Muscle layer of duodenum (tissue), 2 donors: ENCODE results near the gene CALD1.

Source experiments
- H3K27ac ChIP-seq: one replicate; pipeline ENCODE4 v1.7.0; 2013; ENCODE audit warnings: mild to moderate bottlenecking, low read length
- H3K27me3 ChIP-seq: one replicate; pipeline ENCODE4 v1.7.0; 2013; ENCODE audit warnings: low read depth, mild to moderate bottlenecking, control low read depth, low read length
- H3K36me3 ChIP-seq, 2 donors: one replicate each; pipeline ENCODE4 v1.7.0; 2013; ENCODE audit warnings: low read length in 2 of 2, control low read depth in 1 of 2, mild to moderate bottlenecking in 1 of 2; ENCODE audit not compliant: insufficient read depth in 2 of 2, control insufficient read depth in 1 of 2
- H3K4me1 ChIP-seq, 2 donors: one replicate each; pipeline ENCODE4 v1.7.0; 2013; ENCODE audit warnings: low read length in 2 of 2, mild to moderate bottlenecking in 2 of 2, control low read depth in 1 of 2, moderate library complexity in 1 of 2; ENCODE audit not compliant: insufficient read depth in 2 of 2, control insufficient read depth in 1 of 2
- H3K4me3 ChIP-seq, 2 donors: one replicate each; pipeline ENCODE4 v1.7.0; 2013; ENCODE audit warnings: low read length in 2 of 2, low read depth in 1 of 2, mild to moderate bottlenecking in 1 of 2
- H3K9me3 ChIP-seq, 2 donors: one replicate each; pipeline ENCODE4 v1.7.0; 2013; ENCODE audit warnings: low read length in 2 of 2, control low read depth in 1 of 2, mild to moderate bottlenecking in 1 of 2; ENCODE audit not compliant: control insufficient read depth in 1 of 2
- donor health status: healthy.

Gene CALD1

GRCh38 chr7:134942690-134943466 lies 163.4 kb downstream of the CALD1 start:
- Histone ChIP-seq H3K27me3 (no peaks in the 10 kb centered on the region), H3K27ac (no peak overlapping the region), H3K36me3 (peaks cover 13 to 46% of the 10 kb centered on the region in 2 donors), H3K9me3 (no peaks in the 10 kb centered on the region), H3K4me3 (no peak overlapping the region), H3K4me1 (peaks cover 0 to 14% of the 10 kb centered on the region in 2 donors)

GRCh38 chr7:134943785-134944400 lies 164.5 kb downstream of the CALD1 start:
- Histone ChIP-seq H3K27ac (no peak overlapping the region), H3K4me1 (peaks cover 0 to 14% of the 10 kb centered on the region in 2 donors), H3K27me3 (no peaks in the 10 kb centered on the region), H3K9me3 (no peaks in the 10 kb centered on the region), H3K4me3 (no peak overlapping the region), H3K36me3 (peaks cover 20 to 49% of the 10 kb centered on the region in 2 donors)

- Histone ChIP-seq H3K36me3 (peaks cover 32 to 60% of the 10 kb centered on the region in 2 donors), H3K27me3 (no peaks in the 10 kb centered on the region), H3K4me3 (no peak overlapping the region), H3K9me3 (no peaks in the 10 kb centered on the region), H3K27ac (no peak overlapping the region), H3K4me1 (peaks cover 0 to 8% of the 10 kb centered on the region in 2 donors)
These were observed 166.3 kb downstream of the CALD1 start for GRCh38 chr7:134945691-134946090.

- H3K36me3 ChIP-seq: peaks cover 36 to 60% of the 10 kb centered on the region in 2 donors
- H3K9me3 ChIP-seq: no peaks in the 10 kb centered on the region
- H3K4me3 ChIP-seq: no peak overlapping the region
- H3K27ac ChIP-seq: no peak overlapping the region
- no peaks in the 10 kb centered on the region for H3K27me3 ChIP-seq
- peaks cover 0 to 4% of the 10 kb centered on the region in 2 donors for H3K4me1 ChIP-seq
These were observed 166.8 kb downstream of the CALD1 start for GRCh38 chr7:134946260-134946659.

GRCh38 chr7:134947329-134947728 lies 167.9 kb downstream of the CALD1 start:
- Histone ChIP-seq H3K27me3 (no peaks in the 10 kb centered on the region), H3K9me3 (no peaks in the 10 kb centered on the region), H3K36me3 (peaks cover 29 to 59% of the 10 kb centered on the region in 2 donors), H3K4me3 (no peak overlapping the region), H3K4me1 (peaks cover 0 to under 1% of the 10 kb centered on the region in 2 donors), H3K27ac (no peak overlapping the region)

- Histone ChIP-seq H3K4me3 (no peak overlapping the region), H3K27me3 (no peaks in the 10 kb centered on the region), H3K27ac (no peak overlapping the region), H3K36me3 (peaks cover 28 to 64% of the 10 kb centered on the region in 2 donors), H3K4me1 (no peaks in the 10 kb centered on the region), H3K9me3 (no peaks in the 10 kb centered on the region)
These were observed 168.4 kb downstream of the CALD1 start for GRCh38 chr7:134947831-134948230.

GRCh38 chr7:134948246-134948645 lies 168.8 kb downstream of the CALD1 start:
- no peaks in the 10 kb centered on the region for H3K4me1 ChIP-seq
- H3K27me3 ChIP-seq: no peaks in the 10 kb centered on the region
- peaks cover 28 to 68% of the 10 kb centered on the region in 2 donors for H3K36me3 ChIP-seq
- no peak overlapping the region for H3K27ac ChIP-seq
- H3K9me3 ChIP-seq: no peaks in the 10 kb centered on the region
- no peak overlapping the region for H3K4me3 ChIP-seq

- H3K9me3 ChIP-seq: no peaks in the 10 kb centered on the region
- no peaks in the 10 kb centered on the region for H3K27me3 ChIP-seq
- no peaks in the 10 kb centered on the region for H3K4me1 ChIP-seq
- no peak overlapping the region for H3K4me3 ChIP-seq
- H3K36me3 ChIP-seq: peaks cover 29 to 73% of the 10 kb centered on the region in 2 donors
- no peak overlapping the region for H3K27ac ChIP-seq
These were observed 169.3 kb downstream of the CALD1 start for GRCh38 chr7:134948736-134949135.

- Histone ChIP-seq H3K4me1 (no peaks in the 10 kb centered on the region), H3K27ac (no peak overlapping the region), H3K4me3 (no peak overlapping the region), H3K9me3 (no peaks in the 10 kb centered on the region), H3K36me3 (peaks cover 32 to 73% of the 10 kb centered on the region in 2 donors), H3K27me3 (no peaks in the 10 kb centered on the region)
These were observed 169.7 kb downstream of the CALD1 start for GRCh38 chr7:134949171-134949570.

GRCh38 chr7:134954197-134955082 lies 175.0 kb downstream of the CALD1 start:
- no peaks in the 10 kb centered on the region for H3K27me3 ChIP-seq
- peaks cover 0 to 7% of the 10 kb centered on the region in 2 donors for H3K4me1 ChIP-seq
- H3K4me3 ChIP-seq: no peak overlapping the region
- peaks cover 34 to 82% of the 10 kb centered on the region in 2 donors for H3K36me3 ChIP-seq
- no peaks in the 10 kb centered on the region for H3K9me3 ChIP-seq
- H3K27ac ChIP-seq: no peak overlapping the region

GRCh38 chr7:134957005-134957404 lies 177.6 kb downstream of the CALD1 start:
- H3K9me3 ChIP-seq: no peaks in the 10 kb centered on the region
- H3K4me3 ChIP-seq: no peak overlapping the region
- H3K4me1 ChIP-seq: peaks cover 0 to 16% of the 10 kb centered on the region in 2 donors
- H3K27me3 ChIP-seq: no peaks in the 10 kb centered on the region
- H3K27ac ChIP-seq: no peak overlapping the region
- H3K36me3 ChIP-seq: peaks cover 32 to 80% of the 10 kb centered on the region in 2 donors
